PC-9 (cell line): Measurements from ENCODE around the gene FAM216A. TPM values are rescaled to one million over a fixed set of nuclear protein-coding genes. Genes with fewer than 3 reads are reported as not detected.

Experiments
- BruUV-seq: library from RNA; stranded (reverse); fragments of 400-500 nt; replicated peaks from 2 replicates; lab custom pipeline; 2021; lab: Mats Ljungman, UMichigan
- CTCF ChIA-PET: fragments of 300-600 bp; sonication (Branson Sonifier 250); formaldehyde crosslinking; loops from one replicate; lab custom pipeline; 2022; ENCODE audit warnings: antibody characterized with exemption; lab: Charles Lee
- POLR2A ChIA-PET: fragments of 300-600 bp; sonication (Branson Sonifier 250); formaldehyde crosslinking; loops from one replicate; lab custom pipeline; 2022; ENCODE audit warnings: antibody characterized with exemption; ENCODE audit not compliant: unreplicated experiment; lab: Charles Lee
- DNase-seq, 2 experiments: peaks; one replicate each; pipeline versions ENCODE4 v3.0.0 to v3.0.0-alpha.2; 2015 to 2022; ENCODE audit warnings: mixed read lengths in 1 of 2
- H2AFZ ChIP-seq: fragments of 200-600 bp; sonication (generic); 2 replicates; pipeline ENCODE4 v1.8.1; 2017; ENCODE audit warnings: antibody characterized with exemption
- H3F3A ChIP-seq: fragments of 200-600 bp; sonication (generic); 2 replicates; pipeline ENCODE4 v1.8.1; 2017; ENCODE audit warnings: antibody characterized with exemption, mild to moderate bottlenecking, low read depth; ENCODE audit not compliant: insufficient read depth
- H3K27ac ChIP-seq: fragments of 200-600 bp; sonication (generic); 2 replicates; pipeline ENCODE4 v1.6.1; 2016; ENCODE audit warnings: mixed run types
- H3K27me3 ChIP-seq: fragments of 200-600 bp; sonication (generic); 2 replicates; pipeline ENCODE4 v1.6.1; 2016; ENCODE audit warnings: low read depth, mixed run types; ENCODE audit not compliant: insufficient read depth
- H3K36me3 ChIP-seq: fragments of 200-600 bp; sonication (generic); 2 replicates; pipeline ENCODE4 v1.6.1; 2016; ENCODE audit warnings: low read depth, mixed run types
- H3K4me1 ChIP-seq: fragments of 200-600 bp; sonication (generic); replicated peaks from 2 replicates; pipeline ENCODE4 v1.6.1; 2016; ENCODE audit warnings: mixed run types; ENCODE audit not compliant: insufficient read depth
- H3K4me2 ChIP-seq: fragments of 200-600 bp; sonication (generic); 2 replicates; pipeline ENCODE4 v1.6.1; 2017; ENCODE audit warnings: mixed run types
- H3K4me3 ChIP-seq: fragments of 200-600 bp; sonication (generic); 2 replicates; pipeline ENCODE4 v1.6.1; 2016; ENCODE audit warnings: mixed run types
- H3K79me2 ChIP-seq: fragments of 200-600 bp; sonication (generic); 2 replicates; pipeline ENCODE4 v1.6.1; 2017; ENCODE audit warnings: low read depth, mixed run types
- H3K9me2 ChIP-seq: fragments of 200-600 bp; sonication (generic); 2 replicates; pipeline ENCODE4 v1.8.1; 2017; ENCODE audit warnings: mild to moderate bottlenecking; ENCODE audit not compliant: insufficient read depth
- H3K9me3 ChIP-seq: fragments of 200-600 bp; sonication (generic); 2 replicates; pipeline ENCODE4 v1.8.1; 2016; ENCODE audit warnings: low read depth; ENCODE audit not compliant: insufficient read depth
- H4K20me1 ChIP-seq: fragments of 200-600 bp; sonication (generic); 2 replicates; pipeline ENCODE4 v1.8.1; 2017; ENCODE audit not compliant: insufficient read depth
- EZH2 ChIP-seq: fragments of 200-600 bp; sonication (generic); IDR thresholded peaks from 2 replicates; pipeline ENCODE4 v1.8.0; 2017; ENCODE audit warnings: antibody characterized with exemption, low read depth
- intact Hi-C: fragments of 100-400 bp; cut with micrococcal nuclease; formaldehyde crosslinking; loops from one replicate; pipeline ENCODE4 v1.10.0; 2022; ENCODE audit not compliant: unreplicated experiment
- total RNA-seq: library from RNA; stranded (reverse); gene quantifications from 2 replicates; pipeline ENCODE4 v1.2.3, GENCODE V29; 2021
- TF ChIP-seq, protein P1 (sequence below): fragments of 200-600 bp; sonication (generic); conservative IDR thresholded peaks from 2 replicates; pipeline ENCODE4 v1.6.1; 2017; ENCODE audit warnings: mixed run types, antibody characterized with exemption, mild to moderate bottlenecking, moderate library complexity

Gene FAM216A
- total RNA-seq, 1 experiment from 2014 or later: 8.0 TPM

DNA sequence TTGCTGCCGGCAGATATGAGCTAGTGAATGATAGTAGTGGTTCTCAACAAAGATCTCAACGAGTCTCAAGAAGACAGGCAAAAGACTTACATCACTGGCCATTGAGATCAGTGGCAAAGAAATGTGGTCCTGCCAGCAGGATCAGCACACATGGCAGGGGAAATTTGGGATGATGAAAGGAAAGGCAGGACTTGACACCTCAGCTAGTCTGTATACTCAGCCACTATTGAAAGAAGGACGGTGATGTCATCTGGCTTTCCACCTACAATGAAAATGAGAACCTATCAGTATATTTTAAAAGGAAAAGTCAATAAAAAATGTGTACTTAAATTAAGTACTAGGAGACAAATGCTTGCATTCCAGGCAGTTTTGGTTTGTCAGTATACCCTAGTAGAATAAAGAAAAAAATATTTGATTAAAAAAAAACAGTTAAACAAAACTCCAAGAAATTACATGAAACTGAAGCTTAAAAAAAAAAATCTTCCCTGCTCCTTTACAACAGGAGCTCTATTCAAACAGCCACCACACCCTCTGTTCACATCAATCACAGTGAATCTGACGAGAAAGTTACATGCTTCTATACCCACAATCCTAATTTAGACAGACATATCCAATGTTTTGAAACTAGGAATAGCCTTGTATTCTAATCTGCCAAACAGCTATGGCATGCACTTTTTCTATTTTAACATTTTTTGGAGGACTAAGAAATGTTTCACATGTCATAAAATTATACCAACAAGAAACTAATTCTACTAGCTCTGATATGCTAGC lies 68.4 kb downstream of the FAM216A start:
- H4K20me1 ChIP-seq: no peaks in the 10 kb centered on the region
- H3K4me2 ChIP-seq: no peak overlapping the region
- POLR2A ChIA-PET: no interaction called here
- H3K4me1 ChIP-seq: peaks cover 10% of the 10 kb centered on the region
- H3F3A ChIP-seq: peaks cover 24% of the 10 kb centered on the region
- intact Hi-C loops: no loop called here
- BruUV-seq: no TSS peak
- H3K9me3 ChIP-seq: no peaks in the 10 kb centered on the region
- no peaks in the 10 kb centered on the region for H3K9me2 ChIP-seq
- CTCF ChIA-PET: no interaction called here
- DNase-seq: no peak
- H3K79me2 ChIP-seq: no peaks in the 10 kb centered on the region; the same call in 1 of the 2 replicates
- TF ChIP-seq, protein P1, sequence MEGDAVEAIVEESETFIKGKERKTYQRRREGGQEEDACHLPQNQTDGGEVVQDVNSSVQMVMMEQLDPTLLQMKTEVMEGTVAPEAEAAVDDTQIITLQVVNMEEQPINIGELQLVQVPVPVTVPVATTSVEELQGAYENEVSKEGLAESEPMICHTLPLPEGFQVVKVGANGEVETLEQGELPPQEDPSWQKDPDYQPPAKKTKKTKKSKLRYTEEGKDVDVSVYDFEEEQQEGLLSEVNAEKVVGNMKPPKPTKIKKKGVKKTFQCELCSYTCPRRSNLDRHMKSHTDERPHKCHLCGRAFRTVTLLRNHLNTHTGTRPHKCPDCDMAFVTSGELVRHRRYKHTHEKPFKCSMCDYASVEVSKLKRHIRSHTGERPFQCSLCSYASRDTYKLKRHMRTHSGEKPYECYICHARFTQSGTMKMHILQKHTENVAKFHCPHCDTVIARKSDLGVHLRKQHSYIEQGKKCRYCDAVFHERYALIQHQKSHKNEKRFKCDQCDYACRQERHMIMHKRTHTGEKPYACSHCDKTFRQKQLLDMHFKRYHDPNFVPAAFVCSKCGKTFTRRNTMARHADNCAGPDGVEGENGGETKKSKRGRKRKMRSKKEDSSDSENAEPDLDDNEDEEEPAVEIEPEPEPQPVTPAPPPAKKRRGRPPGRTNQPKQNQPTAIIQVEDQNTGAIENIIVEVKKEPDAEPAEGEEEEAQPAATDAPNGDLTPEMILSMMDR: no peak
- TF ChIP-seq EZH2: no peak
- H2AFZ ChIP-seq: no peak overlapping the region
- no peak overlapping the region for H3K27ac ChIP-seq
- no peaks in the 10 kb centered on the region for H3K27me3 ChIP-seq
- peaks cover 32% of the 10 kb centered on the region for H3K36me3 ChIP-seq
- H3K4me3 ChIP-seq: no peak overlapping the region

DNA sequence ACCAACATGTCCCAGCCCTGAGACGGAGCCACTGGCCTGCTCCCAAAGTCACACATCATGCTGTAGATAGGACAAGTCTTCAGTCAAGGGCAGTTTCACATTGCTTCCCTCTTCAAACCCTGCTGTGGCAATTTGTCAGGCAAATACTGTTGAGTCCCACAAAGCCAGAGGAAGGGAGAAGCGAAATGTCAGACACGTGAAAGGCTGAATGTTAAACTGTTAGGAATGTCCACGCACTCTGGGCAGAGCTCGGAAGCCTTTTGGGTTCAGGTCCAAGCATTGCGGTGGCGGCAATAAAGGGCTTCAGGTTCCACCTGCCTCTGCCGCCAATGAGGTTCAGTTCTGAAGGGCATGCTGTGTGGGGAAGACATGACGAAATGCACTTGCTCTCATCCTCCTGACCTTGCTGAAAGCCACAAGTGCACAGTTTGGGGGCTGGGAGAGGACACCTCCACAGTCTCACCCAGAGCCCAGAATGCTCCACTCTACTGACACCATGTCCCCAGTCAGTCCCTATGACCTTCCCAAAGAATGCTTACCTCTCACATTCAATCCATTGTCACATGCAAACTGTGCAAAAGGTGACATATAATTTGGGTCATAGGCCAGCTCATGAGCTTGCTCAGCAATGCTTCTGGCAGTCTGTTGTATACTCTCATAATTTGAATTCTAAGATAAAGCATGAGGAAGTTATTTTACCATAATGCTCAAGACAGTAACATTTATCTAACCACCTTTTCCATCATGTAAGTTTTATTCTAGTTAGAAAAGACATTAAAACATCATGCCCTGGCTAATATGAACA lies 69.2 kb downstream of the FAM216A start:
- Histone ChIP-seq H3K9me2 (no peaks in the 10 kb centered on the region), H3K4me1 (peaks cover 9% of the 10 kb centered on the region)
- CTCF ChIA-PET: no interaction called here

More for the DNA sequence above, 69.2 kb downstream of the FAM216A start:
- no peak overlapping the region for H3K4me2 ChIP-seq
- no peak for DNase-seq
- peaks cover 32% of the 10 kb centered on the region for H3K36me3 ChIP-seq
- intact Hi-C loops: no loop called here
- H3K27ac ChIP-seq: no peak overlapping the region
- no peaks in the 10 kb centered on the region for H3K9me3 ChIP-seq
- POLR2A ChIA-PET: no interaction called here
- TF ChIP-seq EZH2: no peak
- TF ChIP-seq, protein P1: no peak
- H4K20me1 ChIP-seq: no peaks in the 10 kb centered on the region
- no TSS peak for BruUV-seq
- H3K4me3 ChIP-seq: no peak overlapping the region
- H3K79me2 ChIP-seq: no peaks in the 10 kb centered on the region; the same call in 1 of the 2 replicates
- H2AFZ ChIP-seq: no peak overlapping the region
- H3F3A ChIP-seq: peaks cover 24% of the 10 kb centered on the region
- no peaks in the 10 kb centered on the region for H3K27me3 ChIP-seq
